Lung (tissue), 16 donors: ENCODE data around the gene MAGEC3. TPM values are rescaled to one million over a fixed set of nuclear protein-coding genes. Genes with fewer than 3 reads are reported as not detected.

Source experiments
- ATAC-seq: fragments of 200-7000 bp; cut with Tn5 transposase; one replicate; pipeline ENCODE4 v1.9.1; 2020; ENCODE audit warnings: moderate number of reproducible peaks; ENCODE audit not compliant: insufficient read depth, low FRiP score
- DNase-seq, 3 donors: peaks; one replicate each; pipeline ENCODE4 v3.0.0-alpha.2; 2013 to 2017
- H3K27ac ChIP-seq, 2 donors: one replicate each; pipeline ENCODE4 v1.5.1; 2013; ENCODE audit warnings: mild to moderate bottlenecking in 2 of 2, moderate library complexity in 2 of 2, control low read depth in 1 of 2, inconsistent platforms in 1 of 2, low read depth in 1 of 2, low read length in 1 of 2
- H3K27me3 ChIP-seq, 3 donors: one replicate each; pipeline ENCODE4 v1.5.1; 2013; ENCODE audit warnings: low read length in 2 of 3; ENCODE audit not compliant: control insufficient read depth in 3 of 3, insufficient read depth in 3 of 3
- H3K36me3 ChIP-seq, 4 donors: one replicate each; pipeline ENCODE4 v1.5.1; 2013; ENCODE audit warnings: low read length in 4 of 4, mild to moderate bottlenecking in 1 of 4, moderate library complexity in 1 of 4; ENCODE audit not compliant: control insufficient read depth in 4 of 4, insufficient read depth in 4 of 4
- H3K4me1 ChIP-seq, 5 donors: one replicate each; pipeline ENCODE4 v1.5.1; 2013; ENCODE audit warnings: low read length in 5 of 5, mild to moderate bottlenecking in 2 of 5, moderate library complexity in 1 of 5; ENCODE audit not compliant: control insufficient read depth in 5 of 5, insufficient read depth in 5 of 5
- H3K4me3 ChIP-seq: one replicate; pipeline ENCODE4 v1.5.1; 2013; ENCODE audit warnings: mild to moderate bottlenecking, control low read depth, moderate library complexity
- H3K9ac ChIP-seq, 2 donors: one replicate each; pipeline ENCODE4 v1.5.1; 2013; ENCODE audit warnings: low read length in 2 of 2, control low read depth in 1 of 2; ENCODE audit not compliant: insufficient read depth in 1 of 2
- H3K9me3 ChIP-seq, 4 donors: one replicate each; pipeline ENCODE4 v1.5.1; 2013; ENCODE audit warnings: low read length in 3 of 4, mild to moderate bottlenecking in 1 of 4, moderate library complexity in 1 of 4; ENCODE audit not compliant: control insufficient read depth in 4 of 4, insufficient read depth in 3 of 4
- CTCF ChIP-seq: IDR thresholded peaks from 2 replicates; pipeline ENCODE4 v1.5.1; 2012; ENCODE audit warnings: mild to moderate bottlenecking; ENCODE audit errors: control extremely low read depth, extremely low read depth
- WGBS, 2 donors: extraction: QIAGEN DNeasy Blood & Tissue Kit; methylation state at CpG; one replicate each; pipeline ENCODE4 v1.1.7; 2013; 5-methylcytosine and 5-hydroxymethylcytosine counted together
- long read RNA-seq, 5 donors: transcript quantifications; one replicate each; lab custom pipeline, GENCODE V29; 2026
- polyA plus RNA-seq, 2 donors: library from polyadenylated mRNA; stranded (reverse); fragments of 200-250 nt; gene quantifications; one replicate each; pipeline ENCODE4 v1.2.1, GENCODE V29; 2013
- total RNA-seq, 2 donors: library from RNA; depleted of rRNA in 1 of 2; stranded (reverse); fragments of >200 nt in 1 of 2; gene quantifications; one replicate each; pipeline ENCODE4 v1.2.1, GENCODE V29; 2014 to 2021
- donor health status: control.
- donor health status: control.
- donor health status: Bipolar disorder and iron deficiency.
- donor health status: healthy.
- donor health status: DM: yes; HTN: yes; CAD: no.

The MAGEC3 gene
- not detected for total RNA-seq
- not detected for polyA plus RNA-seq
- long read RNA-seq, donor 1, result 0 reads
- long read RNA-seq, donor 2, result 0 reads
- long read RNA-seq, donor 3, result 0 reads
- long read RNA-seq, donor 4, result 0 reads
- long read RNA-seq, donor 5, result 0 reads

- H3K4me3 ChIP-seq, result no peak within 1 kb of the TSS
Measured at GRCh38 chrX:141838016-141838415, at the start of gene MAGEC3. MAGEC3 (plus strand) TSS chrX:141838316; CDS start chrX:141838316, 0 bp downstream.

GRCh38 chrX:141791856-141792255, 46.3 kb upstream of the MAGEC3 start:
- no peak overlapping the region for H3K27ac ChIP-seq
- peak in 1 of 3 donors; percentile 1 for DNase-seq
- no peaks in the 10 kb centered on the region for H3K9me3 ChIP-seq
- no peak for ATAC-seq
- no peak for TF ChIP-seq CTCF
- WGBS, 2 donors, result 64 to 80% methylated on average over 2 of the region's 2 CpGs
- H3K27me3 ChIP-seq, result no peaks in the 10 kb centered on the region
- no peaks in the 10 kb centered on the region for H3K36me3 ChIP-seq
- H3K4me1 ChIP-seq, result no peaks in the 10 kb centered on the region
- no peak overlapping the region for H3K9ac ChIP-seq
- no peak overlapping the region for H3K4me3 ChIP-seq

More at GRCh38 chrX:141838016-141838415, at the start of gene MAGEC3:
- 83 to 85% methylated on average over 2 of the region's 2 CpGs for WGBS, 2 donors
- Histone ChIP-seq H3K27me3 (no peaks in the 10 kb centered on the region), H3K4me1 (peaks cover 0 to 3% (median 0%) of the 10 kb centered on the region in 5 donors), H3K9ac (no peak within 1 kb of the TSS), H3K9me3 (peaks cover 0 to 11% (median 0%) of the 10 kb centered on the region in 4 donors), H3K36me3 (no peaks in the 10 kb centered on the region), H3K27ac (no peak within 1 kb of the TSS)
- ATAC-seq (no peak), DNase-seq (no peak)
- no peak for TF ChIP-seq CTCF

GRCh38 chrX:141811438-141811837, 26.7 kb upstream of the MAGEC3 start:
- Histone ChIP-seq H3K27ac (no peak overlapping the region), H3K36me3 (no peaks in the 10 kb centered on the region), H3K27me3 (no peaks in the 10 kb centered on the region), H3K4me1 (no peaks in the 10 kb centered on the region), H3K4me3 (no peak overlapping the region), H3K9me3 (peaks cover 0 to 2% (median 0%) of the 10 kb centered on the region in 4 donors), H3K9ac (no peak overlapping the region)
- WGBS, 2 donors, result 51 to 74% methylated on average over 1 of the region's 1 CpG
- no peak for TF ChIP-seq CTCF
- ATAC-seq, result no peak
- no peak for DNase-seq
